Body of pancreas (tissue), 4 donors: ENCODE results near the gene SPSB1.

Experiments used
- POLR2A ChIP-seq, 3 donors: fragments of 450-650 bp; IDR thresholded peaks; one replicate each; pipeline ENCODE4 v1.6.1; 2016; ENCODE audit warnings: antibody characterized with exemption in 3 of 3, mild to moderate bottlenecking in 2 of 3
- TF ChIP-seq, protein P1 (sequence below), 7 experiments: fragments of 450-650 bp in 4 of 7; fragments of 200-600 bp in 3 of 7; sonication (generic) in 3 of 7; IDR thresholded peaks; one replicate each; pipeline ENCODE4 v1.5.1; 2016 to 2019; ENCODE audit warnings: antibody characterized with exemption in 7 of 7

GRCh38 chr1:9258629-9259028, 34.1 kb upstream of the SPSB1 start:
- TF ChIP-seq, protein P1, sequence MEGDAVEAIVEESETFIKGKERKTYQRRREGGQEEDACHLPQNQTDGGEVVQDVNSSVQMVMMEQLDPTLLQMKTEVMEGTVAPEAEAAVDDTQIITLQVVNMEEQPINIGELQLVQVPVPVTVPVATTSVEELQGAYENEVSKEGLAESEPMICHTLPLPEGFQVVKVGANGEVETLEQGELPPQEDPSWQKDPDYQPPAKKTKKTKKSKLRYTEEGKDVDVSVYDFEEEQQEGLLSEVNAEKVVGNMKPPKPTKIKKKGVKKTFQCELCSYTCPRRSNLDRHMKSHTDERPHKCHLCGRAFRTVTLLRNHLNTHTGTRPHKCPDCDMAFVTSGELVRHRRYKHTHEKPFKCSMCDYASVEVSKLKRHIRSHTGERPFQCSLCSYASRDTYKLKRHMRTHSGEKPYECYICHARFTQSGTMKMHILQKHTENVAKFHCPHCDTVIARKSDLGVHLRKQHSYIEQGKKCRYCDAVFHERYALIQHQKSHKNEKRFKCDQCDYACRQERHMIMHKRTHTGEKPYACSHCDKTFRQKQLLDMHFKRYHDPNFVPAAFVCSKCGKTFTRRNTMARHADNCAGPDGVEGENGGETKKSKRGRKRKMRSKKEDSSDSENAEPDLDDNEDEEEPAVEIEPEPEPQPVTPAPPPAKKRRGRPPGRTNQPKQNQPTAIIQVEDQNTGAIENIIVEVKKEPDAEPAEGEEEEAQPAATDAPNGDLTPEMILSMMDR (IDR thresholded peaks at IDR 0.05) = no peak
- no peak for TF ChIP-seq POLR2A (IDR thresholded peaks at IDR 0.05)
